Bone marrow (tissue), 2 donors: ENCODE measurements around the gene ZBTB7B.
A peak's percentile ranks its signal among the peaks of the same experiment; 100 is the strongest.

Source experiments
- DNase-seq, 2 donors: peaks; one replicate each; lab custom pipeline; 2025; lab: John Stamatoyannopoulos, UW

The ZBTB7B gene

GRCh38 chr1:155060736-155061135, 58.1 kb downstream of the ZBTB7B start:
- no peak for DNase-seq

GRCh38 chr1:155061381-155062150, 59.0 kb downstream of the ZBTB7B start:
- DNase-seq: peak; percentile 38 to 71

GRCh38 chr1:155062151-155062686, 59.6 kb downstream of the ZBTB7B start:
- no peak for DNase-seq

- DNase-seq: peak; percentile 17 to 39
These were observed 60.3 kb downstream of the ZBTB7B start for GRCh38 chr1:155062702-155063411.

GRCh38 chr1:155063550-155064110, 61.0 kb downstream of the ZBTB7B start, which contains the start of gene EFNA4:
Gene EFNA4, plus strand, starts transcription at chr1:155063740. Its CDS starts 84 bp downstream, at chr1:155063824.
- peak; percentile 27 to 85 for DNase-seq

- DNase-seq: no peak
These were observed 61.7 kb downstream of the ZBTB7B start for GRCh38 chr1:155064111-155064831.

GRCh38 chr1:155064832-155065429, 62.3 kb downstream of the ZBTB7B start:
- DNase-seq: no peak

- no peak for DNase-seq
These were observed 64.2 kb downstream of the ZBTB7B start for GRCh38 chr1:155066777-155067176.
